Brain microvascular endothelial cell (primary cell): ENCODE results near the gene HOXB6.
A peak's percentile ranks its signal among the peaks of the same experiment; 100 is the strongest.

Experiments
- DNase-seq: peaks from one replicate; pipeline ENCODE4 v3.0.0-alpha.2; 2020
- H3K27ac ChIP-seq: fragments of 250-450 bp; sonication (Bioruptor Pico); 2 replicates; pipeline ENCODE4 v1.5.1; 2020; ENCODE audit warnings: mild to moderate bottlenecking, moderate library complexity
- H3K27me3 ChIP-seq: fragments of 250-450 bp; sonication (Bioruptor Pico); replicated peaks from 2 replicates; pipeline ENCODE4 v1.5.1; 2020; ENCODE audit warnings: mild to moderate bottlenecking
- H3K36me3 ChIP-seq: fragments of 250-450 bp; sonication (Bioruptor Pico); replicated peaks from 2 replicates; pipeline ENCODE4 v1.5.1; 2020; ENCODE audit warnings: mild to moderate bottlenecking
- H3K4me3 ChIP-seq: 2 replicates; pipeline ENCODE4 v1.5.1; 2011; ENCODE audit warnings: low read depth, mild to moderate bottlenecking, control low read depth, low read length, moderate library complexity
- in situ Hi-C: cut with HindIII; loops from 2 replicates; pipeline ENCODE4 v1.10.0; 2017; ENCODE audit warnings: low sequenced_read_pairs, low pct_ligation_motif_present
- TF ChIP-seq, protein P1 (sequence below): IDR thresholded peaks from 2 replicates; pipeline ENCODE4 v1.5.1; 2011; ENCODE audit warnings: low read depth, mild to moderate bottlenecking, moderate library complexity, low read length, control low read depth, inconsistent platforms; ENCODE audit errors: missing control alignments

HOXB6 gene

DNA sequence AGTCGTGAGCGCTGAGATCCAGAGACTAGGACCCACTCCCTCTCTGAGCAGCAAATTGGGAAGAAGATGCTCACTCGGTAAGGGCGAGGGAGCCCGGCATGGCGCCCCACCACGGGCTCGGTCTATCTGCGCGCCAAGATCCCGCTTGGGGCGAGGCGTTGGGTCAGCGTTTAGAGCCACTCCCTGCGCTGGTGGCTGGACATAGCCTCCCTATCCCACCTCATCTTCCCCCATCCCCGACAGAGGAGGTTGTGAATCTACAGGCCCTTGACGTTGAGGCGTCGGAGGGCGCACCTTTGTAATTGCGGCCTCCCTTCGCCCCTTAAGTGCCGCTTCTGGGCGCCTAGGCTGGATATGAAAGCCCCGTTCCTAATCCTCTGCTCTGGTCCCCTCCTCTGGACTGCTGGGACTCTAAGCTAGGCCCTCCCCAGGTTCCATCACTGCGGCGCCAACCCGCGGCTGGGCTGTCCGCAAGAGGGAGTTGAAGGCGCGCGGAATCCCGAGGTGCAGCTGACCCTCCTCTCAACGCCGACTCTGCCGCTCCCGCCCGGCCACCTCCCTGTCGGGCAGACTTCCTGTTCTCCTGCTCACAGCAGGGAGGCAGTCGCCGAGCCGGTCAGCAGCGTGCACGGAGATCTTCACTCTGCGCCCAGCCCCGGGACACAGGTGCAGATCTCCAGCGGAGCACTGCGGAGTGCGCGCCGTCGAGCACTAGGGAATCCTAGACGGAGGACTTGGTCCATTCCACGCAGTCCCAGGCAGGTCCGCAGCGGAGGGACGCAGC lies 37.5 kb upstream of the HOXB6 start:
- in situ Hi-C loops, result no loop called here
- no peak for DNase-seq
- no peak overlapping the region for H3K27ac ChIP-seq
- no peaks in the 10 kb centered on the region for H3K36me3 ChIP-seq
- peaks cover 97% of the 10 kb centered on the region for H3K27me3 ChIP-seq
- no peak overlapping the region for H3K4me3 ChIP-seq
- TF ChIP-seq, protein P1, sequence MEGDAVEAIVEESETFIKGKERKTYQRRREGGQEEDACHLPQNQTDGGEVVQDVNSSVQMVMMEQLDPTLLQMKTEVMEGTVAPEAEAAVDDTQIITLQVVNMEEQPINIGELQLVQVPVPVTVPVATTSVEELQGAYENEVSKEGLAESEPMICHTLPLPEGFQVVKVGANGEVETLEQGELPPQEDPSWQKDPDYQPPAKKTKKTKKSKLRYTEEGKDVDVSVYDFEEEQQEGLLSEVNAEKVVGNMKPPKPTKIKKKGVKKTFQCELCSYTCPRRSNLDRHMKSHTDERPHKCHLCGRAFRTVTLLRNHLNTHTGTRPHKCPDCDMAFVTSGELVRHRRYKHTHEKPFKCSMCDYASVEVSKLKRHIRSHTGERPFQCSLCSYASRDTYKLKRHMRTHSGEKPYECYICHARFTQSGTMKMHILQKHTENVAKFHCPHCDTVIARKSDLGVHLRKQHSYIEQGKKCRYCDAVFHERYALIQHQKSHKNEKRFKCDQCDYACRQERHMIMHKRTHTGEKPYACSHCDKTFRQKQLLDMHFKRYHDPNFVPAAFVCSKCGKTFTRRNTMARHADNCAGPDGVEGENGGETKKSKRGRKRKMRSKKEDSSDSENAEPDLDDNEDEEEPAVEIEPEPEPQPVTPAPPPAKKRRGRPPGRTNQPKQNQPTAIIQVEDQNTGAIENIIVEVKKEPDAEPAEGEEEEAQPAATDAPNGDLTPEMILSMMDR, result peak; percentile 1

DNA sequence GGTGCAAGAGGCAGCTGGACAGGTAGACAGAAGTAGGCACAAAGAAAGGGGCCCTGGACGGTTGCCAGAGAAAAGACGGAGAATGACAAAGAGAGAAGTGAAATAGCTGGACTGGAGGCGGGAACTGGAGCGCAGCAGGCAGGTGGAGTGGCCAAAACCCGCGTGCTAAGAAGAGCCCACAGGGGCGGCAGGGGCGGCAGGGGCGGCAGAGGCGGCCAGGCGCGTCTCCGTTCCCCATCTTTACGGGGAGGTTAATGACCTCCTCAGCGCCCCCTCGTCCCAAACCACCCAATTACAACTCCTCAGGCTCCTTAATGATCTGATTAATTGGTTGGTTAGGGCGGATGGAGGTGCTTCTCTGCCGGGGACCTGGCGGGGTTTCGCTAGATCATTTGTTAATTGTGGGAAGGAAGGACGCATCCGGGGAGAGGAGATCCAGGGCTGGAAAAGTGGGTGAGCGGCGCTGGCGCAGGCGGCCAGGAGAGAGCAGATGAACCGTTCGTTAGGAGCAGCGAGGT lies 36.8 kb upstream of the HOXB6 start:
- no peak overlapping the region for H3K4me3 ChIP-seq
- DNase-seq, result no peak
- H3K27ac ChIP-seq, result no peak overlapping the region
- TF ChIP-seq, protein P1, result no peak
- H3K27me3 ChIP-seq, result peaks cover 99% of the 10 kb centered on the region
- in situ Hi-C loops, result no loop called here
- no peaks in the 10 kb centered on the region for H3K36me3 ChIP-seq

DNA sequence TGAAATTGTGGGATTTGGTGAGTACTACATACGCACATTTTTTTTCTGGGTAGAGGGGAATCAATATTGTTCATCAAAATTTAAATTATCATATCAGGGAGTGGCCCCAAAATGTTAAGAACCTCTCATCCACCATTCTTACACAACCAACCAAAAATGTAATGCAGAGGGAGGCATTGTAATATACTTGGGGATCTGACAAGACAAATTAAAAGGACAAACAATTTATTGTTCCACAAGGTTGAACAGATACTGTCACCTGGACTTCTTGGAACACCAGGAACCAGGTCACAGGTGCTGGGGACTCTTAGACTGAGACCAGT lies 36.0 kb upstream of the HOXB6 start:
- in situ Hi-C loops, result no loop called here
- TF ChIP-seq, protein P1, result no peak

DNA sequence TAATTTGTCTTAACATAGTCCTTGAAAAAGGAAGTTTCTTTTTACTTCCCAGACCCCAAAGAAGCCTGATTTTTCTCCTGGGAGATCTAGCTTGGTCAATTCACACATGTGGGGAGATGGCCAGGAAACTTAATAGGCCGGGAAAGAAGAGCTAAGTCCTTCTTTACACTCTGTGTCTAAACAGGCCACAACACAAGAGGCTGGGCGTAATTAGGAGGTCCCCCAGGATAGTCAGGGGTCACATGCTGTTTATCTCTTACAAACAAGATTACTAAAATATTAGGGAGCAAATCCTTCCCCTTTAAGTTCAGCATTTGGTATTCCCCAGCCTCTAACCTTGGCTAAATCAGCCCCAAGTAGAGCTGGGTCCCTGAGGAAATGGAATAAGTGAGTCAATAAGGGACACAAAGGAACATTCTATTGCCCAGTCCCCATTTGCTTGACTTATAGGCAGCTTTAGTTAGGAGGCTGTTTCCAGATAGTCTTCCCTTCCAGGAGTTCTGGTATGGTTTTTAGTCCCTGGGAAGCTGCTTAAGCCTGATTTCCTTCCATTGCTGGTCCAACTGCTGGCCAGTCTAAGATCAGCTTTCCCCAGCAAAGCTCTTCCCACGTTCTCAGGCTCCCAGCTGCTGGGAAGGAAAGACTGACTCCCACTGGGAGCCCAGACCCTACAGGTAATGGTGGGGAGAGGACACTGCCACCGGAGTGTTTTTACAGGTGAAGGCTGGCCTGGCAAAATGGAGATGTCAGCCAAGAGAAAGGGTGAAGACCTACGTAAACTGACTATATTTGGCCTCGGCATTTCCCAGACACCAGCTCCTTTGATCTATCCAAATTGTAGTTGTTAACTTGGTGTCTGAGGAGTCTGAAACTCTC lies 35.4 kb upstream of the HOXB6 start:
- TF ChIP-seq, protein P1, result no peak
- H3K27me3 ChIP-seq, result peaks cover 99% of the 10 kb centered on the region
- H3K4me3 ChIP-seq, result no peak overlapping the region
- no peak for DNase-seq
- H3K36me3 ChIP-seq, result no peaks in the 10 kb centered on the region
- in situ Hi-C loops, result no loop called here
- no peak overlapping the region for H3K27ac ChIP-seq

More for the DNA sequence above, 36.0 kb upstream of the HOXB6 start:
- Histone ChIP-seq H3K27ac (no peak overlapping the region), H3K27me3 (peaks cover 99% of the 10 kb centered on the region), H3K36me3 (no peaks in the 10 kb centered on the region), H3K4me3 (no peak overlapping the region)
- DNase-seq, result no peak

DNA sequence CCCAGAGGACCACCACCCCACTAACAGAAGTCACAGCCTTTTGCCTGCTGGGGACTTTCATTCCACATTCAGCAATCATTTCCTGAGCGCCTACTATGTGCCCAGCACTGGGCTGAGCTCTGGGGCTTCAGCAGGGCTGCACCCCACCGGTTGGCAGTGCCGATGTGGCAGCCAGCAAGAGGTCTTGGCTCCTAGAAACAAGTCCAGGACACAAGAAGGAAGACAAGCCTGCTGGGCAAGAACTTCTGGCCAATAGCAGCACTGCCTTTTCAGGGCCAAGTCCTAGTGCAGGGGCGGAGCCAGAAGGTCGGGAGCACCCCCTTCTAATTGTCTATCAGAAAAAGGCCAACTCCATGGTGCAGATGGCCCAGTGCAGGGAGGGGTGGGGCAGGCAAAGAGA lies 34.4 kb upstream of the HOXB6 start:
- Histone ChIP-seq H3K4me3 (no peak overlapping the region), H3K36me3 (no peaks in the 10 kb centered on the region), H3K27me3 (peaks cover 99% of the 10 kb centered on the region), H3K27ac (no peak overlapping the region)
- TF ChIP-seq, protein P1, result no peak
- DNase-seq, result no peak
- in situ Hi-C loops, result no loop called here
